Activated CD4-positive, CD25-positive, alpha-beta regulatory T cell treated with anti-CD3 and anti-CD28 coated beads, Interleukin-2, amount 50 U/mL, for 24 hours (primary cell): ENCODE data around the gene PARD3.
A peak's percentile ranks its signal among the peaks of the same experiment; 100 is the strongest.

ENCODE experiments used
- ATAC-seq, 2 donors: fragments of 150-1000 bp; cut with Tn5 transposase; one replicate each; pipeline ENCODE4 v1.10.0; 2021; ENCODE audit warnings: mild to moderate bottlenecking in 1 of 2, moderate library complexity in 1 of 2

PARD3 gene

GRCh38 chr10:34570887-34571286 lies 244.2 kb downstream of the PARD3 start:
- ATAC-seq, result no peak

GRCh38 chr10:34567659-34568253 lies 247.3 kb downstream of the PARD3 start:
- no peak for ATAC-seq

DNA sequence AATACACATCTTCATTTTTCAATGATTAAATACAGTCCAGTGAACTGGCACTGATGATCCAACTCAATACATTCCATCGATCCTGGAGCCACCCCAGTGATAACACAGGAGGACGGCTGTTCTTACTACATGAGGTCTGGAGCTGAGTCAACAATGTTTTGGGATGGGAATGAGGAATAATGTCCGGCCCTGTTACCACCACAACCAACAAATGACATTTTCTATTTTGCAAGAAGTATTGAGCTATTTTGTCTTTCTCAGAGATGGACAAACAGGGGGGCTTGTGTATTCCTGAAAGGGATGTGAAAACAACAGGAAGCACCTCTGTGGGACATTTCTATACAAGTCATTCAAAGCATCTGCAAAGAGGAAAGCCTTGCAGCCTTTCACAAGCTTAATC lies 249.2 kb downstream of the PARD3 start:
- ATAC-seq, result no peak

- ATAC-seq, result no peak
These were observed 257.0 kb downstream of the PARD3 start for GRCh38 chr10:34558093-34558583.

DNA sequence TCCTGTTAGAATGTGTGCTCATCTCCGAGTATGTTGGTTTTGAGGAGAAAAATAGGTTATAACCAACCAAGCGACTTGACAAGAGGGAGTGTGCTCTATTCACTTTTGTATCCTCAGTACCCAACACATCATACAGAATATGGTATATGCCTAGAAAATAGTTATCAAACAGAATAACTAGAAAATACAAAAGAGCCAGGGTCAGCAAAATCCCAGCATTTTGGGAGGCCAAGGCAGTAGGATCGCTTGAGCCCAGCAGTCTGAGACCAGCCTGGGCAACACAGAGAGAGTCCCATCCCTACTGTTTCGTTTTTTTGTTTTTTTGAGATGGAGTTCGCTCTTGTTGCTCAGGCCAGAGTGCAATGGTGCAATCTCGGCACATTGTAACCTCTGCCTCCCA lies 257.9 kb downstream of the PARD3 start:
- ATAC-seq, result no peak

DNA sequence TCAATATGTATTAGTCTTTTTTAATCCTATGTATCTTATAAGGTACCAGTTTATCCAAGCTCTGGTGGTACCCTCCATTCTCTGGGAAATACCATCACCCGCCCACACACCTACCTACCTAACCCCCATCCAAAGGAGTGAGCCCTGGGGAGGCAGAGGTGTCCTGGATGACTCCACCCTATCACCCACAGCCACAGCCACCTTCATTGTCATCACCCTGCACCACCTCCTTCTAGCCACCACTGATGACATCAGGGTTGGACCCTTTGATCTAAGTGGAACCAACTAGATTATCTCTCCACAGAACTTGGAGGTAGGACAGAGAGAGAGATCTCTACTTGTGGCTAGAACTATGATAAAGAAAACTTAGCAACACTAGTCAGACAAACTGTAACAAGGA lies 259.4 kb downstream of the PARD3 start:
- no peak for ATAC-seq

DNA sequence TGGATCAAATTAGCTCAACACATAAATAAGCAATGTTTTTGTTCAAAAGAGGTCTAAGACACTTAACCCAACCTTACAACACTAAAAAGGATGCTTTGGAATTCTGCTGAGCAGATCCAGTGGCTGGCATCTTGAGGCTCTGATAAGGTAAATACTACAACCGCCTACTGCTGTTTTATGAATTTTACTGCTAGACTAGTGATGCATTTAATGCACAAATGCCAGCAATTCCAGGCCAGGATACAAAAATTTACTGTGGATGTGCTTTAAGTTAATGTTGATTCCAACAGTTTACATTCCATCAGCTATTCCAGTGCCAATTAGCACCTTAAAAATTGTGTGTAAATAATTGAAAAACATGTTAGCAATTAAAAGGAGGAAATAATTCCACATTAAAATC lies 261.3 kb downstream of the PARD3 start:
- ATAC-seq, result no peak

GRCh38 chr10:34551295-34551694 lies 263.8 kb downstream of the PARD3 start:
- ATAC-seq, result no peak

DNA sequence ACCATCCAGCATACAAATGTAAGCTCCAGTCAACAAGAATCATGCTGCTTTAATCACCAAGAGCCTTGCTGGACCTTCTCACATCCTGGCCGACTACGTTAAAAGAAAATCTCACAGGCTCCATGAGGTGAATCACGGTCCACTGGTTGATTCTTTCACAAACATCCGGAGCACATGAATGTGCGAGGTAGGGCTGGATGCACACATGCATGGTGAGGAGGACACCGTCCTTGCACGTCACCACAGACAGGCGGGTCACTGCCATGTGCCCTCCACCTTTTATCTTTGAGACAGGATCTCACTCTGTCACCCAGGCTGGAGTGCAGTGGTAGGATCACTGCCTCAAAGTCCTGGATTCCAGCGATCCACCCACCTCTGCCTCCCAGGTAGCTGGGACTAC lies 265.1 kb downstream of the PARD3 start:
- ATAC-seq, result no peak

DNA sequence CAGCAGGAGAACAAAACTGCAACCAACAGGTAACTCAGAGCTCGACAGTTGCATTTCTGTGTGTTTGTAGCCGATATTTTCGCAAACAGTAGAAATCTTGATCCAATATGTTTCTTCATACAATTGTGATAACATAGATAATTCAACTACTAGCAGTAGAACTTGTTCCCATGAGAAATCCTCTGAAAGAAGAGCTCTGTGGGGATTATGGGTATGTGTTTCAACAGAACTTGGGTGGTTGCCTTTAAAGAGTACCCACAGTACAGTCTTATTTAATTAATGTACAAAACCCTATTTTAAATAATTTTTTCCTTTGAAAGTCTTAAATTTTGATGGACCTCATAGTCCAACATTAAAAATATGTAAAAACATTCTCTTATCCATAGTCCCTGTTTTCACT lies 266.1 kb downstream of the PARD3 start:
- ATAC-seq, result no peak

GRCh38 chr10:34548466-34548865 lies 266.6 kb downstream of the PARD3 start:
- no peak for ATAC-seq

DNA sequence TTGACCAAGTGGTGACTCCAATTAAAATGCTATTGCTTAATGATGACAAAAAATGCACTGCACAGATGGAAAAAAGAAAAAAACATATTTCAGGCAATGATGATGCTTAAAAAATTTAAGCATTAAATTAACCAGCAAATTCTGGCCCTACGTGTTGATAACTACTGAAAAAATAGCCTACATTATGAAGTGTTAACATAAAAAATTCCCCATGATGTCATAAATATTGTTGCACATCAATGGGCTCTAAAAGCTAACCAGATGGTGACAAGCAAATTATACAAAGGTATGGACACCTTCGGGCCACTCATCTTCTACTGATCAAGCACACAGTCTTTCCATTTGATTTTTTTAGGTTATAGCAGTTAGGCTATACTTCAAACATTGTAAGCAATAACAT lies 267.4 kb downstream of the PARD3 start:
- ATAC-seq, result no peak

GRCh38 chr10:34547291-34547690 lies 267.8 kb downstream of the PARD3 start:
- ATAC-seq, result no peak

GRCh38 chr10:34544400-34544799 lies 270.7 kb downstream of the PARD3 start:
- no peak for ATAC-seq

- no peak for ATAC-seq
These were observed 271.4 kb downstream of the PARD3 start for GRCh38 chr10:34543716-34544115.

DNA sequence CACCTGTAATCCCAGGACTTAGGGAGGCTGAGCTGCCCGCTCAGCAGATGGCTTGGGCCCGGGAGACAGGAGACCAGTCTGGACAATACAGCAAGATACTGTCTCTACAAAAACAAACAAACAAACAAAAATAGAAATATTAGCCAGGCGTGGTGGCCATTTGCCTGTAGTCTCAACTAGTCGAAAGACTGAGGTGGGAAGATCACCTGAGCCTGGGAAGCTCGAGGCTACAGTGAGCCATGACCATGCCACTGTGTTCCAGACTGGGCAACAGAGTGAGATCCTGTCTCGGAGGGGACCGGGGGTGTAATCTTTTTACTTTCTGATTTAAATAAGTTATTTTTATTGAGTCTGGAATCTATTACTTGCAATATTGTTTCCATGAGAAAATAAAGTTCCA lies 274.6 kb downstream of the PARD3 start:
- ATAC-seq, result no peak

- ATAC-seq, result no peak
These were observed 275.4 kb downstream of the PARD3 start for GRCh38 chr10:34539533-34540315.

GRCh38 chr10:34538281-34538829 lies 276.7 kb downstream of the PARD3 start:
- no peak for ATAC-seq

DNA sequence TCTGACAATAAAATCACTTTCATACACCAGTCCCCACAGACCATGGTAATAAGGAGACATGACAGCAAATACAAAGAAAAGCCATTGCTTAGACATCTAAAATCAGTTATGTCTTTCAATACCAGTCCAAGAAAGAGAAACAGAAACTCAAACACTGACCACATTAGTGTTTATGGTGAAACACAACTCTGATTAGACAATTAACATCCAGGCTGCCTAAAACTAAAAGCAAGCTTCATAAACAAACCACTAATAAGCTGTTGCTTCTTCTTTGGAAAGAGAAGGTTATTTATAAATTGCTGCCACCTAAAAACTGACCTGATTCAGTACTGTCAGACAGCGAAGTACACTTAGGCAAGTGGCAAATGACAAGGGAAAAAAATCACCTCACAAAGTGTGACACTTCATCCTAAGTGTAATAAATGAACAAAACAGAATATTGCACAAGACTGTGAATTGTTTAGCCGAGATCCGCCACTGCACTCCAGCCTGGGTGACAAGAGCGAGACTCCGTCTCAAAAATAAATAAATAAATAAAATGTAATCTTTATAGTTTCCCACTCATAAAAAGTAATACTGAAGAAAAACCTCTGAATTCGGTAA lies 277.4 kb downstream of the PARD3 start:
- peak in 1 of 2 donors; percentile 30 for ATAC-seq

DNA sequence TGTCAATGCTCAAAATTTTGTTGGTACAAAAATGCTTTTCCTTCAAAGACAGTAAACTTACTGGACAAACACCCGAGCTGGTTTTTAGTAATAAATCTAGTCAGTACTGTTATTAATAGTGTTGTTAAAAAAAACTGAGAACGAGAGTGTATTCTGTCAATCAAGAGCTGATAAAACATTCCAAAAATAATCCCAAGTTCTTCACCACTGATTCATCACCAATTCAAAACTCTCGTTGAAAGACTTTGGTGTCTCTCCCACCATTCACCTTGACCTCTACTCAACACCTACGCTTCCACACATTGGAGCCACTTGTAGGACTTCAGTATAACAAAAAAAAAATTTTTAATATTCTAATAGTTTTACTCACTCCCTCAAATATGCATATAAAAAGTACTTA lies 279.2 kb downstream of the PARD3 start:
- ATAC-seq, result no peak

DNA sequence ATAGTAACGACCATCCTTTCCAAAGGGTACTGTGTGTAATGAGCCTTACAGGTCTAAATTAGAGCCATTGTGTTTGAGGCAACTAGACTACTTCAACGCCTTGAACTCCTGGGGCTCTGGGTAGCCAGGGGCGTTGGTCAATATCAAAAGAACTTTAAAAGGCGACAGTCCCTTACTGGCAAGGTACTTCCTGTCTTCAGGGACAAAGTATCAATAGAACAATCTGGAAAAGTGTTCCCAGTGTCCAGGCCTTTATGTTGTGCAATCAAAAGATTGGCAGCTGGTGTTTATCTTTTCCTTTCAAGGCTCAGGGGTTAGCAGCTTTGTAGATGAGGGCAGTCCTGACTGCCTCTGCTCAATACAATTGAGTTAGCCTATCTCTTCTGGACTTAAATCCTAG lies 284.3 kb downstream of the PARD3 start:
- no peak for ATAC-seq

DNA sequence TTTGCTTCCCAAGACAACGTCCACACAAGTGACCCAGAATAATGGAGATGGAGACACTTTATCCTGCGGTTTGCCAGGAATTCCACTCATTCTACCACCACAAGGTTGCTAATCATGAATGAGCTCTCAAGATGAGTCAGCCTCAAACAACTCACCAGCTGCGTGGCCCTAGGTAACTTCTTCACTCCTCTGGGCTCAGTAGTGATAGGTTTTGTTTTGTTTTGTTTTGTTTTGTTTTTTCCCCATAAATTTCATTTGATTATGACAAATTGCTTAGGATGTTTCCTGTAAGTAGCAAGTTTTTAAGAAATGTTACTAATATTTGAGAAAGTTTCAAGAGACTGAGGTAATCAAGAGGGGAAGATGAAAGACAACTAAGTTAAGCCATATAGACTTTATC lies 286.8 kb downstream of the PARD3 start:
- ATAC-seq, result no peak
